WTC11 (cell line): ENCODE results near the gene TSPAN10. TPM values are rescaled to one million over a fixed set of nuclear protein-coding genes. Genes with fewer than 3 reads are reported as not detected.

Experiments used
- ATAC-seq: fragments of 200-7000 bp; cut with Tn5 transposase; 2 replicates; pipeline ENCODE4 v1.10.0; 2021; ENCODE audit warnings: mild to moderate bottlenecking, moderate library complexity
- CTCF ChIA-PET: fragments of 300-600 bp; sonication (Branson Sonifier 250); formaldehyde crosslinking; loops from one replicate; lab custom pipeline; 2021; ENCODE audit warnings: antibody characterized with exemption; lab: Charles Lee
- POLR2A ChIA-PET: fragments of 350-600 bp; sonication (Branson Sonifier 250); formaldehyde crosslinking; loops from one replicate; lab custom pipeline; 2021; ENCODE audit warnings: antibody characterized with exemption; lab: Charles Lee
- DNase-seq: peaks from one replicate; pipeline ENCODE4 v3.0.0; 2021; ENCODE audit warnings: low spot score
- H3K27ac Mint-ChIP-seq: 2 replicates; pipeline ENCODE4 v1.8.0; 2021; ENCODE audit warnings: mixed read lengths
- H3K27me3 Mint-ChIP-seq: 2 replicates; pipeline ENCODE4 v1.8.0; 2021; ENCODE audit warnings: low read depth, mild to moderate bottlenecking, moderate library complexity, mixed read lengths
- H3K36me3 Mint-ChIP-seq: 2 replicates; pipeline ENCODE4 v1.8.0; 2021; ENCODE audit warnings: mixed read lengths
- H3K4me1 Mint-ChIP-seq: 2 replicates; pipeline ENCODE4 v1.8.0; 2022; ENCODE audit warnings: mixed read lengths
- H3K4me3 Mint-ChIP-seq: 2 replicates; pipeline ENCODE4 v1.8.0; 2021; ENCODE audit warnings: mild to moderate bottlenecking, moderate library complexity, mixed read lengths
- H3K9me3 Mint-ChIP-seq: 2 replicates; pipeline ENCODE4 v1.8.0; 2021; ENCODE audit warnings: mixed read lengths
- AR ChIP-seq: fragments of 250-450 bp; sonication (Bioruptor Pico); IDR thresholded peaks from 2 replicates; pipeline ENCODE4 v1.9.0; 2021; ENCODE audit warnings: mild to moderate bottlenecking
- CREB1 ChIP-seq: sonication (generic); formaldehyde crosslinking; IDR thresholded peaks from 2 replicates; pipeline ENCODE4 v1.8.0; 2023; ENCODE audit warnings: mild to moderate bottlenecking, missing genetic modification reagents
- ELF4 ChIP-seq: sonication (generic); formaldehyde crosslinking; IDR thresholded peaks from 2 replicates; pipeline ENCODE4 v1.8.1; 2022; ENCODE audit warnings: low read depth, mild to moderate bottlenecking, moderate library complexity, missing genetic modification reagents
- ESRRA ChIP-seq: sonication (generic); formaldehyde crosslinking; IDR thresholded peaks from 2 replicates; pipeline ENCODE4 v1.8.1; 2022; ENCODE audit warnings: mild to moderate bottlenecking, missing genetic modification reagents, borderline replicate concordance
- FOXJ3 ChIP-seq: sonication (generic); formaldehyde crosslinking; IDR thresholded peaks from 2 replicates; pipeline ENCODE4 v1.9.0; 2021; ENCODE audit warnings: missing genetic modification reagents, mild to moderate bottlenecking, borderline replicate concordance
- FOXK1 ChIP-seq: sonication (generic); formaldehyde crosslinking; IDR thresholded peaks from 2 replicates; pipeline ENCODE4 v1.8.0; 2022; ENCODE audit warnings: mild to moderate bottlenecking, moderate library complexity, missing genetic modification reagents
- FOXP4 ChIP-seq: sonication (generic); formaldehyde crosslinking; IDR thresholded peaks from 2 replicates; pipeline ENCODE4 v1.8.0; 2022; ENCODE audit warnings: mild to moderate bottlenecking, missing genetic modification reagents
- JAZF1 ChIP-seq: fragments of 250-450 bp; sonication (Bioruptor Pico); IDR thresholded peaks from 2 replicates; pipeline ENCODE4 v1.9.0; 2021; ENCODE audit warnings: moderate library complexity, mild to moderate bottlenecking, inconsistent platforms
- JUN ChIP-seq: sonication (generic); formaldehyde crosslinking; IDR thresholded peaks from 2 replicates; pipeline ENCODE4 v1.8.0; 2023; ENCODE audit warnings: mild to moderate bottlenecking, missing genetic modification reagents
- NFE2L1 ChIP-seq: sonication (generic); formaldehyde crosslinking; IDR thresholded peaks from 2 replicates; pipeline ENCODE4 v1.8.1; 2023; ENCODE audit warnings: missing genetic modification reagents
- OVOL2 ChIP-seq: fragments of 250-450 bp; sonication (Bioruptor Pico); IDR thresholded peaks from 2 replicates; pipeline ENCODE4 v1.9.0; 2021; ENCODE audit warnings: mild to moderate bottlenecking, borderline replicate concordance
- RELA ChIP-seq: sonication (generic); formaldehyde crosslinking; IDR thresholded peaks from 2 replicates; pipeline ENCODE4 v1.8.1; 2022; ENCODE audit warnings: missing genetic modification reagents, mild to moderate bottlenecking, borderline replicate concordance
- SMAD4 ChIP-seq: sonication (generic); formaldehyde crosslinking; IDR thresholded peaks from 2 replicates; pipeline ENCODE4 v1.8.0; 2022; ENCODE audit warnings: mild to moderate bottlenecking, missing genetic modification reagents
- TP53 ChIP-seq: sonication (generic); formaldehyde crosslinking; IDR thresholded peaks from 2 replicates; pipeline ENCODE4 v1.8.1; 2023; ENCODE audit warnings: mild to moderate bottlenecking, missing genetic modification reagents
- ZNF138 ChIP-seq: sonication (generic); formaldehyde crosslinking; conservative IDR thresholded peaks from 2 replicates; pipeline ENCODE4 v1.8.1; 2022; ENCODE audit warnings: mild to moderate bottlenecking, moderate library complexity, missing genetic modification reagents
- ZNF232 ChIP-seq: sonication (generic); formaldehyde crosslinking; IDR thresholded peaks from 2 replicates; pipeline ENCODE4 v1.8.0; 2022; ENCODE audit warnings: mild to moderate bottlenecking, missing genetic modification reagents
- total RNA-seq: library from RNA; stranded (reverse); gene quantifications from 3 replicates; pipeline ENCODE4 v1.2.3, GENCODE V29; 2021
- TF ChIP-seq, protein P1 (sequence below): fragments of 250-450 bp; sonication (Bioruptor Pico); IDR thresholded peaks from 2 replicates; pipeline ENCODE4 v2.1.2; 2022; ENCODE audit warnings: mild to moderate bottlenecking, moderate library complexity
- TF ChIP-seq, protein P2 (sequence below): fragments of 250-450 bp; sonication (Bioruptor Pico); conservative IDR thresholded peaks from 2 replicates; pipeline ENCODE4 v1.9.0; 2021; ENCODE audit warnings: mild to moderate bottlenecking
- TF ChIP-seq, protein P3 (sequence below): sonication (generic); formaldehyde crosslinking; IDR thresholded peaks from 2 replicates; pipeline ENCODE4 v1.8.0; 2022; ENCODE audit warnings: mild to moderate bottlenecking, missing genetic modification reagents
- TF ChIP-seq, protein P4 (sequence below): sonication (generic); formaldehyde crosslinking; IDR thresholded peaks from 2 replicates; pipeline ENCODE4 v1.8.0; 2023; ENCODE audit warnings: missing genetic modification reagents, mild to moderate bottlenecking, borderline replicate concordance

Gene TSPAN10
- total RNA-seq, 1 experiment from 2014 or later = 1.5 TPM

- ChIA-PET CTCF (no interaction called here), POLR2A (no interaction called here)
- DNase-seq = no peak
- TF ChIP-seq ZNF138 (CRISPR knock-in tag) = no peak
- no peak for TF ChIP-seq FOXK1 (CRISPR knock-in tag)
- TF ChIP-seq ZNF232 (CRISPR knock-in tag) = no peak
- no peak for TF ChIP-seq JAZF1 (CRISPR knock-in tag)
- TF ChIP-seq CREB1 (CRISPR knock-in tag) = no peak
- no peak for TF ChIP-seq NFE2L1 (CRISPR knock-in tag)
- TF ChIP-seq, protein P1, sequence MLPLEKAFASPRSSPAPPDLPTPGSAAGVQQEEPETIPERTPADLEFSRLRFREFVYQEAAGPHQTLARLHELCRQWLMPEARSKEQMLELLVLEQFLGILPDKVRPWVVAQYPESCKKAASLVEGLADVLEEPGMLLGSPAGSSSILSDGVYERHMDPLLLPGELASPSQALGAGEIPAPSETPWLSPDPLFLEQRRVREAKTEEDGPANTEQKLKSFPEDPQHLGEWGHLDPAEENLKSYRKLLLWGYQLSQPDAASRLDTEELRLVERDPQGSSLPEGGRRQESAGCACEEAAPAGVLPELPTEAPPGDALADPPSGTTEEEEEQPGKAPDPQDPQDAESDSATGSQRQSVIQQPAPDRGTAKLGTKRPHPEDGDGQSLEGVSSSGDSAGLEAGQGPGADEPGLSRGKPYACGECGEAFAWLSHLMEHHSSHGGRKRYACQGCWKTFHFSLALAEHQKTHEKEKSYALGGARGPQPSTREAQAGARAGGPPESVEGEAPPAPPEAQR (CRISPR knock-in tag) = no peak
- TF ChIP-seq, protein P2, sequence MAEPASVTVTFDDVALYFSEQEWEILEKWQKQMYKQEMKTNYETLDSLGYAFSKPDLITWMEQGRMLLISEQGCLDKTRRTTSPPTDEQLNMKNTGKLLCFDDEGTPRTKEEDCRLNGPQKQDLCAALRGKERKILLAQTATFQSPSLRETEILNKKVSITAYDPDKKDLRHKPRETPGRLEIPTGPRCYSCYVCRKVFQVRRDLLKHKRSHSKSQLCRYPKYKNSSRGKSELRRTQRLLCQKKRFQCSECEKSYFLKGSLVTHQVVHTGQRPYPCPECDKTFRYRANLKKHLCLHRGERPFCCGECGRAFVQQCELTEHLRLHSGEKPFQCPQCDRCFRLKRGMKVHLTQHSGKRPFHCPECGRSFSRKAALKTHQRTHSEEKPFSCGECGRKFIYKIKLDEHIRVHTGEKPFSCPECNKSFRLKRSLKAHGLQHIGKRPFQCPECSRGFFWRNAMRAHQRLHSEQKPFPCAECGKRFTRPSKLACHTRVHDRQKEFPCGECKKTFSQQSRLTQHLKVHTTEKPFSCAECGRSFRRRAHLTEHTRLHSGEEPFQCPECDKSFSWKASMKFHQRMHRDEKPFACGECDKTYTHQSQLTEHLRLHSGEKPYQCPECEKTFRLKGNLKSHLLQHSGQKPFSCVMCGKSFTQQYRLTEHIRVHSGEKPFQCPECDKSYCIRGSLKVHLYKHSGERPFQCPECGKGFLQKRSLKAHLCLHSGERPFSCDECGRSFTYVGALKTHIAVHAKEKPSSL (CRISPR knock-in tag) = no peak
- no peak for TF ChIP-seq FOXJ3 (CRISPR knock-in tag)
- no peak for TF ChIP-seq TP53 (CRISPR knock-in tag)
- no peak for TF ChIP-seq ELF4
- TF ChIP-seq JUN (CRISPR knock-in tag) = no peak
- TF ChIP-seq ESRRA = no peak
- TF ChIP-seq FOXP4 (CRISPR knock-in tag) = no peak
- TF ChIP-seq AR (CRISPR knock-in tag) = no peak
- peaks cover 36% of the 10 kb centered on the region for H3K36me3 Mint-ChIP-seq
- no peaks in the 10 kb centered on the region; the same call in 1 of the 2 replicates for H3K27me3 Mint-ChIP-seq
- H3K9me3 Mint-ChIP-seq = no peaks in the 10 kb centered on the region
- H3K27ac Mint-ChIP-seq = no peak overlapping the region
- ATAC-seq = no peak
- H3K4me1 Mint-ChIP-seq = peaks cover 7% of the 10 kb centered on the region
- H3K4me3 Mint-ChIP-seq = no peak overlapping the region
Measured at GRCh38 chr17:81687770-81688541, 51.0 kb downstream of the TSPAN10 start.

- Mint-ChIP-seq H3K36me3 (peaks cover 36% of the 10 kb centered on the region), H3K27me3 (no peaks in the 10 kb centered on the region; the same call in 1 of the 2 replicates), H3K27ac (peak overlapping the region; percentile 70; the same call in 1 of the 2 replicates), H3K4me1 (peaks cover 7% of the 10 kb centered on the region), H3K9me3 (no peaks in the 10 kb centered on the region), H3K4me3 (no peak overlapping the region)
- ATAC-seq (no peak), DNase-seq (no peak)
- ChIA-PET POLR2A (no interaction called here), CTCF (no interaction called here)
- TF ChIP-seq, protein P3, sequence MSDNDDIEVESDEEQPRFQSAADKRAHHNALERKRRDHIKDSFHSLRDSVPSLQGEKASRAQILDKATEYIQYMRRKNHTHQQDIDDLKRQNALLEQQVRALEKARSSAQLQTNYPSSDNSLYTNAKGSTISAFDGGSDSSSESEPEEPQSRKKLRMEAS (CRISPR knock-in tag) = no peak
- TF ChIP-seq, protein P4, sequence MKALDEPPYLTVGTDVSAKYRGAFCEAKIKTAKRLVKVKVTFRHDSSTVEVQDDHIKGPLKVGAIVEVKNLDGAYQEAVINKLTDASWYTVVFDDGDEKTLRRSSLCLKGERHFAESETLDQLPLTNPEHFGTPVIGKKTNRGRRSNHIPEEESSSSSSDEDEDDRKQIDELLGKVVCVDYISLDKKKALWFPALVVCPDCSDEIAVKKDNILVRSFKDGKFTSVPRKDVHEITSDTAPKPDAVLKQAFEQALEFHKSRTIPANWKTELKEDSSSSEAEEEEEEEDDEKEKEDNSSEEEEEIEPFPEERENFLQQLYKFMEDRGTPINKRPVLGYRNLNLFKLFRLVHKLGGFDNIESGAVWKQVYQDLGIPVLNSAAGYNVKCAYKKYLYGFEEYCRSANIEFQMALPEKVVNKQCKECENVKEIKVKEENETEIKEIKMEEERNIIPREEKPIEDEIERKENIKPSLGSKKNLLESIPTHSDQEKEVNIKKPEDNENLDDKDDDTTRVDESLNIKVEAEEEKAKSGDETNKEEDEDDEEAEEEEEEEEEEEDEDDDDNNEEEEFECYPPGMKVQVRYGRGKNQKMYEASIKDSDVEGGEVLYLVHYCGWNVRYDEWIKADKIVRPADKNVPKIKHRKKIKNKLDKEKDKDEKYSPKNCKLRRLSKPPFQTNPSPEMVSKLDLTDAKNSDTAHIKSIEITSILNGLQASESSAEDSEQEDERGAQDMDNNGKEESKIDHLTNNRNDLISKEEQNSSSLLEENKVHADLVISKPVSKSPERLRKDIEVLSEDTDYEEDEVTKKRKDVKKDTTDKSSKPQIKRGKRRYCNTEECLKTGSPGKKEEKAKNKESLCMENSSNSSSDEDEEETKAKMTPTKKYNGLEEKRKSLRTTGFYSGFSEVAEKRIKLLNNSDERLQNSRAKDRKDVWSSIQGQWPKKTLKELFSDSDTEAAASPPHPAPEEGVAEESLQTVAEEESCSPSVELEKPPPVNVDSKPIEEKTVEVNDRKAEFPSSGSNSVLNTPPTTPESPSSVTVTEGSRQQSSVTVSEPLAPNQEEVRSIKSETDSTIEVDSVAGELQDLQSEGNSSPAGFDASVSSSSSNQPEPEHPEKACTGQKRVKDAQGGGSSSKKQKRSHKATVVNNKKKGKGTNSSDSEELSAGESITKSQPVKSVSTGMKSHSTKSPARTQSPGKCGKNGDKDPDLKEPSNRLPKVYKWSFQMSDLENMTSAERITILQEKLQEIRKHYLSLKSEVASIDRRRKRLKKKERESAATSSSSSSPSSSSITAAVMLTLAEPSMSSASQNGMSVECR = no peak
- TF ChIP-seq RELA (CRISPR knock-in tag) (no peak), OVOL2 (CRISPR knock-in tag) (no peak), SMAD4 (CRISPR knock-in tag) (no peak)
Measured at GRCh38 chr17:81688616-81689015, 51.6 kb downstream of the TSPAN10 start.
